HFF-Myc (cell line): ENCODE data around the gene SS18.

Experiments used
- DNase-seq: peaks from one replicate; pipeline ENCODE4 v3.0.0-alpha.2; 2011; ENCODE audit warnings: low read depth; ENCODE audit errors: extremely low read depth
- H3K4me3 ChIP-seq: replicated peaks from 2 replicates; pipeline ENCODE4 v1.5.1; 2011; ENCODE audit warnings: low read depth, mild to moderate bottlenecking, control low read depth, low read length
- CTCF ChIP-seq: IDR thresholded peaks from 2 replicates; pipeline ENCODE4 v1.5.1; 2012; ENCODE audit warnings: mild to moderate bottlenecking, low read depth, low read length, control low read depth; ENCODE audit errors: missing control alignments

SS18 gene

GRCh38 chr18:25992566-25992965, 97.8 kb downstream of the SS18 start:
- TF ChIP-seq CTCF: no peak

GRCh38 chr18:25990473-25990872, 99.9 kb downstream of the SS18 start:
- no peak overlapping the region for H3K4me3 ChIP-seq
- TF ChIP-seq CTCF: no peak
- no peak for DNase-seq

More at GRCh38 chr18:25992566-25992965, 97.8 kb downstream of the SS18 start:
- DNase-seq: no peak
- no peak overlapping the region for H3K4me3 ChIP-seq

- DNase-seq: no peak
- TF ChIP-seq CTCF: no peak
- H3K4me3 ChIP-seq: no peak overlapping the region
Observed at GRCh38 chr18:25985707-25986394, 104.6 kb downstream of the SS18 start.

GRCh38 chr18:25983730-25984129, 106.7 kb downstream of the SS18 start:
- no peak overlapping the region for H3K4me3 ChIP-seq
- no peak for DNase-seq
- no peak for TF ChIP-seq CTCF

GRCh38 chr18:25982961-25983360, 107.5 kb downstream of the SS18 start:
- DNase-seq: no peak
- no peak overlapping the region for H3K4me3 ChIP-seq
- TF ChIP-seq CTCF: no peak

- no peak for TF ChIP-seq CTCF
- DNase-seq: no peak
- H3K4me3 ChIP-seq: no peak overlapping the region
Observed at GRCh38 chr18:25982153-25982552, 108.3 kb downstream of the SS18 start.
